Transverse colon (tissue), 3 donors: ENCODE measurements around the gene ABT1.

Experiments used
- EP300 ChIP-seq: sonication (generic); formaldehyde crosslinking; IDR thresholded peaks from one replicate; pipeline ENCODE4 v1.6.1; 2017; ENCODE audit warnings: antibody characterized with exemption, low read depth
- POLR2A ChIP-seq: fragments of 450-650 bp; IDR thresholded peaks from one replicate; pipeline ENCODE4 v1.6.1; 2016; ENCODE audit warnings: antibody characterized with exemption, mild to moderate bottlenecking, moderate library complexity
- TF ChIP-seq, protein P1 (sequence below), 5 experiments: fragments of 200-600 bp in 3 of 5; fragments of 450-650 bp in 2 of 5; sonication (generic) in 3 of 5; IDR thresholded peaks; 1 replicate in 2 of 5; 2 replicates in 3 of 5; pipeline ENCODE4 v1.5.1; 2016 to 2017; ENCODE audit warnings: antibody characterized with exemption in 5 of 5, inconsistent platforms in 3 of 5, mild to moderate bottlenecking in 2 of 5, moderate library complexity in 1 of 5

DNA sequence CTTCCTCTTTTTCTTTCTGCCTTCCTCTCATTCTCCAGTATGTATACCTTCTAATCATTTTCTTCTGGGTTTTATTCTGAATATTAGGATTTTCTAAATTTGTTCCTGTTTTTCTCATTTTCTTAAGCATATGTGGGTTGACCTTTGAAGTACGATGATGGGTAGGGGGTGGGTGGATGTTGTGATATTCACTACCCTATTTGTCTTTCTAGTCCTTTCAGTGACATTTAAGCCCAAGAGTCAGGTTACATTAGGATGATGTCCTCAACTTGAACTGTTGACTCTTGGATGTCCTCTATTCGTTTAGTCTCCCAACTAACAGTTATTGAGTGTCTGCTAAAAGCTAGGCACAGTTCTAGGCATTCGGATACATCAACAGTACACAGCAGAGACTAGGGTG, 7.3 kb downstream of the ABT1 start:
- TF ChIP-seq, protein P1, sequence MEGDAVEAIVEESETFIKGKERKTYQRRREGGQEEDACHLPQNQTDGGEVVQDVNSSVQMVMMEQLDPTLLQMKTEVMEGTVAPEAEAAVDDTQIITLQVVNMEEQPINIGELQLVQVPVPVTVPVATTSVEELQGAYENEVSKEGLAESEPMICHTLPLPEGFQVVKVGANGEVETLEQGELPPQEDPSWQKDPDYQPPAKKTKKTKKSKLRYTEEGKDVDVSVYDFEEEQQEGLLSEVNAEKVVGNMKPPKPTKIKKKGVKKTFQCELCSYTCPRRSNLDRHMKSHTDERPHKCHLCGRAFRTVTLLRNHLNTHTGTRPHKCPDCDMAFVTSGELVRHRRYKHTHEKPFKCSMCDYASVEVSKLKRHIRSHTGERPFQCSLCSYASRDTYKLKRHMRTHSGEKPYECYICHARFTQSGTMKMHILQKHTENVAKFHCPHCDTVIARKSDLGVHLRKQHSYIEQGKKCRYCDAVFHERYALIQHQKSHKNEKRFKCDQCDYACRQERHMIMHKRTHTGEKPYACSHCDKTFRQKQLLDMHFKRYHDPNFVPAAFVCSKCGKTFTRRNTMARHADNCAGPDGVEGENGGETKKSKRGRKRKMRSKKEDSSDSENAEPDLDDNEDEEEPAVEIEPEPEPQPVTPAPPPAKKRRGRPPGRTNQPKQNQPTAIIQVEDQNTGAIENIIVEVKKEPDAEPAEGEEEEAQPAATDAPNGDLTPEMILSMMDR (IDR thresholded peaks at IDR 0.05) = no peak
- TF ChIP-seq POLR2A = no peak
- TF ChIP-seq EP300 = no peak
